Endothelial cell of umbilical vein (primary cell): ENCODE results near the gene GNAI1. TPM values are rescaled to one million over a fixed set of nuclear protein-coding genes. Genes with fewer than 3 reads are reported as not detected.

Experiments
- BruUV-seq: library from RNA; stranded (reverse); fragments of 400-500 nt; replicated peaks from 2 replicates; lab custom pipeline; 2021; lab: Mats Ljungman, UMichigan
- CTCF ChIA-PET: fragments of 300-600, 350-600 bp; sonication (Branson Sonifier 250); formaldehyde crosslinking; loops from one replicate; lab custom pipeline; 2021; ENCODE audit warnings: antibody characterized with exemption, inconsistent platforms; lab: Charles Lee
- POLR2A ChIA-PET: fragments of 300-600, 350-600 bp; sonication (Branson Sonifier 250); formaldehyde crosslinking; loops from one replicate; lab custom pipeline; 2021; ENCODE audit warnings: antibody characterized with exemption, inconsistent platforms; lab: Charles Lee
- DNase-seq: peaks from one replicate; pipeline ENCODE4 v3.0.0-alpha.2; 2011; ENCODE audit warnings: low read depth, low spot score
- FAIRE-seq: peaks from 2 replicates; lab custom pipeline; 2011; peaks lifted over from hg19 to GRCh38; lab: Jason Lieb, UNC
- H2AFZ ChIP-seq: 2 replicates; pipeline ENCODE4 v1.6.0; 2012; ENCODE audit warnings: low read depth, low read length, control low read depth, inconsistent platforms
- H3K27ac ChIP-seq: 2 replicates; pipeline ENCODE4 v1.5.1; 2011; ENCODE audit warnings: low read depth, mild to moderate bottlenecking, control low read depth, low read length, moderate library complexity; ENCODE audit not compliant: insufficient read depth
- H3K27me3 ChIP-seq, 2 experiments: 2 replicates each; pipeline versions ENCODE4 v1.6.0 to v1.6.1; 2011; ENCODE audit warnings: low read length in 2 of 2, mixed read lengths in 1 of 2; ENCODE audit not compliant: control insufficient read depth in 2 of 2, insufficient read depth in 2 of 2
- H3K36me3 ChIP-seq, 2 experiments: 2 replicates in 1 of 2; 3 replicates in 1 of 2; pipeline ENCODE4 v1.5.1; 2011; ENCODE audit warnings: low read length in 2 of 2, mild to moderate bottlenecking in 1 of 2, moderate library complexity in 1 of 2; ENCODE audit not compliant: control insufficient read depth in 2 of 2, insufficient read depth in 2 of 2; ENCODE audit errors: extremely low read depth in 1 of 2
- H3K4me1 ChIP-seq: 3 replicates; pipeline ENCODE4 v1.5.1; 2011; ENCODE audit warnings: mild to moderate bottlenecking, low read length; ENCODE audit not compliant: control insufficient read depth, insufficient read depth; ENCODE audit errors: extremely low read depth
- H3K4me2 ChIP-seq: 2 replicates; pipeline ENCODE4 v1.6.1; 2011; ENCODE audit warnings: low read length, control low read depth, mixed read lengths; ENCODE audit not compliant: insufficient read depth
- H3K4me3 ChIP-seq, 3 experiments: fragments of 200-600 bp in 1 of 3; sonication (generic), shearing (Covaris generic) in 1 of 3; replicated peaks in 1 of 3; 2 replicates each; pipeline ENCODE4 v1.5.1; 2011 to 2016; ENCODE audit warnings: control low read depth in 3 of 3, low read length in 3 of 3, mild to moderate bottlenecking in 2 of 3, inconsistent platforms in 1 of 3, low read depth in 1 of 3, moderate library complexity in 1 of 3; ENCODE audit not compliant: insufficient read depth in 1 of 3
- H3K79me2 ChIP-seq: 2 replicates; pipeline ENCODE4 v1.6.0; 2012; ENCODE audit warnings: low read length, inconsistent platforms; ENCODE audit not compliant: control insufficient read depth, insufficient read depth
- H3K9ac ChIP-seq: replicated peaks from 2 replicates; pipeline ENCODE3; 2011; ENCODE audit warnings: low read length, control low read depth; ENCODE audit not compliant: insufficient read depth; ENCODE audit errors: extremely low read depth
- H3K9me1 ChIP-seq: replicated peaks from 3 replicates; pipeline ENCODE4 v1.6.0; 2011; ENCODE audit warnings: mild to moderate bottlenecking, low read length; ENCODE audit not compliant: control insufficient read depth, insufficient read depth; ENCODE audit errors: extremely low read depth
- H3K9me3 ChIP-seq: replicated peaks from 2 replicates; pipeline ENCODE4 v1.5.1; 2012; ENCODE audit warnings: low read length, inconsistent platforms; ENCODE audit not compliant: control insufficient read depth, insufficient read depth
- H4K20me1 ChIP-seq: replicated peaks from 2 replicates; pipeline ENCODE3; 2011; ENCODE audit warnings: mild to moderate bottlenecking, low read length; ENCODE audit not compliant: control insufficient read depth, insufficient read depth; ENCODE audit errors: extremely low read depth
- EZH2 ChIP-seq: IDR thresholded peaks from 2 replicates; pipeline ENCODE4 v1.6.1; 2012; ENCODE audit warnings: borderline replicate concordance, low read depth, mild to moderate bottlenecking, moderate library complexity, low read length, inconsistent platforms; ENCODE audit not compliant: severe bottlenecking
- FOS ChIP-seq: IDR thresholded peaks from 2 replicates; pipeline ENCODE4 v1.6.1; 2011; ENCODE audit warnings: mild to moderate bottlenecking, low read length, moderate library complexity, borderline replicate concordance; ENCODE audit not compliant: insufficient read depth
- GATA2 ChIP-seq: IDR thresholded peaks from 2 replicates; pipeline ENCODE4 v1.7.0; 2011; ENCODE audit warnings: low read depth, mild to moderate bottlenecking, moderate library complexity, mixed read lengths, low read length; ENCODE audit not compliant: insufficient read length, insufficient read depth
- JUN ChIP-seq: IDR thresholded peaks from 2 replicates; pipeline ENCODE4 v1.6.1; 2011; ENCODE audit warnings: borderline replicate concordance, low read depth; ENCODE audit not compliant: insufficient read length, insufficient read depth
- MAX ChIP-seq: IDR thresholded peaks from 2 replicates; pipeline ENCODE4 v1.6.1; 2011; ENCODE audit not compliant: insufficient read depth, insufficient read length
- MYC ChIP-seq: IDR thresholded peaks from one replicate; pipeline ENCODE4 v1.6.1; 2011; ENCODE audit warnings: mild to moderate bottlenecking, low read depth, low read length
- POLR2A ChIP-seq: IDR thresholded peaks from 2 replicates; pipeline ENCODE4 v1.6.1; 2012; ENCODE audit warnings: low read depth, mild to moderate bottlenecking, control low read depth, low read length
- POLR2AphosphoS5 ChIP-seq: IDR thresholded peaks from 2 replicates; pipeline ENCODE4 v1.6.1; 2012; ENCODE audit warnings: low read depth, mild to moderate bottlenecking, control low read depth, low read length, moderate library complexity; ENCODE audit not compliant: insufficient read depth
- dilution Hi-C: fragments of 300-500 bp; cut with MboI; formaldehyde crosslinking; loops from one replicate; pipeline ENCODE4 v1.15.0; 2019; ENCODE audit warnings: low sequenced_read_pairs; ENCODE audit not compliant: extremely low pct_ligation_motif_present
- intact Hi-C: fragments of 100-400 bp; cut with micrococcal nuclease; formaldehyde crosslinking; loops from one replicate; pipeline ENCODE4 v1.10.0; 2022
- polyA plus RNA-seq, 4 experiments: library from polyadenylated mRNA; depleted of rRNA in 3 of 4; stranded (reverse) in 3 of 4; unstranded in 1 of 4; fragments of >200 nt; gene quantifications; 2 replicates each; pipeline versions ENCODE4 v1.2.1 to v1.2.3, GENCODE V29; 2011 to 2012; ENCODE audit warnings: missing spikeins in 1 of 4
- total RNA-seq: library from RNA; stranded (reverse); gene quantifications from 2 replicates; pipeline ENCODE4 v1.2.3, GENCODE V29; 2021
- TF ChIP-seq, protein P1 (sequence below), 2 donors: IDR thresholded peaks; 1 replicate in 1 of 2; 2 replicates in 1 of 2; pipeline ENCODE4 v1.5.1; 2011; ENCODE audit warnings: low read length in 2 of 2, mild to moderate bottlenecking in 2 of 2, moderate library complexity in 2 of 2, control low read depth in 1 of 2, inconsistent platforms in 1 of 2, low read depth in 1 of 2; ENCODE audit not compliant: insufficient read depth in 1 of 2; ENCODE audit errors: extremely low read depth in 1 of 2

GNAI1 gene
- total and polyA plus RNA-seq, 2 donors (not counting 3 experiments of a cell fraction or from before 2014, with no cell fraction given), result 7.5 to 15.0 TPM

- FAIRE-seq (no peak), DNase-seq (no peak)
- Histone ChIP-seq H3K9me1 (no peaks in the 10 kb centered on the region), H3K79me2 (no peaks in the 10 kb centered on the region), H3K4me3 (no peak overlapping the region), H3K9me3 (no peaks in the 10 kb centered on the region), H3K4me1 (no peaks in the 10 kb centered on the region), H3K4me2 (no peak overlapping the region), H3K36me3 (no peaks in the 10 kb centered on the region), H3K27me3 (no peaks in the 10 kb centered on the region), H3K27ac (no peak overlapping the region), H3K9ac (no peak overlapping the region), H4K20me1 (no peaks in the 10 kb centered on the region), H2AFZ (no peak overlapping the region)
- dilution Hi-C loops (no loop called here), intact Hi-C loops (no loop called here)
- BruUV-seq, result no TSS peak
- CTCF ChIA-PET, result no interaction called here
- no peak for TF ChIP-seq MYC
- no peak for TF ChIP-seq JUN
- TF ChIP-seq POLR2A, result no peak
- TF ChIP-seq EZH2, result no peak
- TF ChIP-seq FOS, result no peak
- TF ChIP-seq POLR2AphosphoS5, result no peak
- no peak for TF ChIP-seq MAX
- no peak for TF ChIP-seq GATA2
- TF ChIP-seq, protein P1, sequence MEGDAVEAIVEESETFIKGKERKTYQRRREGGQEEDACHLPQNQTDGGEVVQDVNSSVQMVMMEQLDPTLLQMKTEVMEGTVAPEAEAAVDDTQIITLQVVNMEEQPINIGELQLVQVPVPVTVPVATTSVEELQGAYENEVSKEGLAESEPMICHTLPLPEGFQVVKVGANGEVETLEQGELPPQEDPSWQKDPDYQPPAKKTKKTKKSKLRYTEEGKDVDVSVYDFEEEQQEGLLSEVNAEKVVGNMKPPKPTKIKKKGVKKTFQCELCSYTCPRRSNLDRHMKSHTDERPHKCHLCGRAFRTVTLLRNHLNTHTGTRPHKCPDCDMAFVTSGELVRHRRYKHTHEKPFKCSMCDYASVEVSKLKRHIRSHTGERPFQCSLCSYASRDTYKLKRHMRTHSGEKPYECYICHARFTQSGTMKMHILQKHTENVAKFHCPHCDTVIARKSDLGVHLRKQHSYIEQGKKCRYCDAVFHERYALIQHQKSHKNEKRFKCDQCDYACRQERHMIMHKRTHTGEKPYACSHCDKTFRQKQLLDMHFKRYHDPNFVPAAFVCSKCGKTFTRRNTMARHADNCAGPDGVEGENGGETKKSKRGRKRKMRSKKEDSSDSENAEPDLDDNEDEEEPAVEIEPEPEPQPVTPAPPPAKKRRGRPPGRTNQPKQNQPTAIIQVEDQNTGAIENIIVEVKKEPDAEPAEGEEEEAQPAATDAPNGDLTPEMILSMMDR (IDR thresholded peaks at IDR 0.05; ENCODE audit: extremely low read depth in 1 of 2, insufficient read depth in 1 of 2, low read depth in 1 of 2, low read length in 2 of 2), result no peak
- POLR2A ChIA-PET, result no interaction called here
Observed at GRCh38 chr7:80260606-80261005, 126.0 kb downstream of the GNAI1 start.
